Vagina (tissue), 2 donors: ENCODE results near the gene FAM32A.

Source experiments
- POLR2A ChIP-seq, 2 donors: fragments of 450-650 bp; IDR thresholded peaks; one replicate each; pipeline ENCODE4 v1.6.1; 2017; ENCODE audit warnings: antibody characterized with exemption in 2 of 2, mild to moderate bottlenecking in 2 of 2, moderate library complexity in 2 of 2
- POLR2AphosphoS5 ChIP-seq, 2 donors: sonication (generic); formaldehyde crosslinking; IDR thresholded peaks; one replicate each; pipeline ENCODE4 v1.9.0; 2017; ENCODE audit warnings: antibody characterized with exemption in 2 of 2, mild to moderate bottlenecking in 2 of 2, low read depth in 1 of 2; ENCODE audit not compliant: insufficient read depth in 1 of 2
- TF ChIP-seq, protein P1 (sequence below), 3 experiments: fragments of 450-650 bp in 2 of 3; fragments of 200-600 bp in 1 of 3; sonication (generic) in 1 of 3; IDR thresholded peaks; one replicate each; pipeline ENCODE4 v1.5.1; 2017 to 2019; ENCODE audit warnings: antibody characterized with exemption in 3 of 3, mild to moderate bottlenecking in 2 of 3, moderate library complexity in 2 of 3

DNA sequence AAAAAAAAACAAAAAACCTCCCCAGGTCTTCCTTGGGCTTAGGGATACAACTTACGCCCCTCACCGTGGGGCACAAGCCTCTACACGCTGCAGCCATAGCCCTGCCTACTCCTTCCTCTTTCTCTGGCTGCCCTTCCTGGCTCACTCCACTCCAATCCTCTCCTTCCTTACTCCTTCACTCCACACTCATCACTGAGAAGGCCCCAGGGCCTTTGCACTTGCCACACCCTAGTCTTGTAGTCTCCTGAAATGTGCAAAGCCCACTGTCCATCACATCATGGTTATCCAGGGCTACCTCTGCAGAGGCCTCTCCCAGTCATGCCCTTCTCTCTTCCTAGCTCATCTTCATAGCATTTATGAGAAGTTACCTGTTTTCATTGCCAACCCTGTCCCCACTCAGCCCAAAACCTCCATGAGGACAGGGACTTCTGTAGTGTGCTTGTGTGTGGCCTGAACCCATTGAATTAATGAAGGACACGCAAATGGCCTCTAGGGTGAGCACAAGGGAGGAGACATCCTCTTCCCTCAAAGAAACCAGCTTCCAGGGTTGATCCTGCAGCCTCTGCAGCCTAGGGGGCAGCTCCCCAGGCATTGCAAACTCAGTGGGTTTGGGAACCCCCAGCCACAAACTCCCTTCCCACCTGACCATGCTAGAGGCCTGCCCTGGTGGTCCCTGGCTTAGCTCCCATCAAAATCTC, 49.6 kb upstream of the FAM32A start:
- TF ChIP-seq POLR2AphosphoS5 (IDR thresholded peaks at IDR 0.05; ENCODE audit: insufficient read depth in 1 of 2, low read depth in 1 of 2) (no peak), POLR2A (IDR thresholded peaks at IDR 0.05) (no peak)
- TF ChIP-seq, protein P1, sequence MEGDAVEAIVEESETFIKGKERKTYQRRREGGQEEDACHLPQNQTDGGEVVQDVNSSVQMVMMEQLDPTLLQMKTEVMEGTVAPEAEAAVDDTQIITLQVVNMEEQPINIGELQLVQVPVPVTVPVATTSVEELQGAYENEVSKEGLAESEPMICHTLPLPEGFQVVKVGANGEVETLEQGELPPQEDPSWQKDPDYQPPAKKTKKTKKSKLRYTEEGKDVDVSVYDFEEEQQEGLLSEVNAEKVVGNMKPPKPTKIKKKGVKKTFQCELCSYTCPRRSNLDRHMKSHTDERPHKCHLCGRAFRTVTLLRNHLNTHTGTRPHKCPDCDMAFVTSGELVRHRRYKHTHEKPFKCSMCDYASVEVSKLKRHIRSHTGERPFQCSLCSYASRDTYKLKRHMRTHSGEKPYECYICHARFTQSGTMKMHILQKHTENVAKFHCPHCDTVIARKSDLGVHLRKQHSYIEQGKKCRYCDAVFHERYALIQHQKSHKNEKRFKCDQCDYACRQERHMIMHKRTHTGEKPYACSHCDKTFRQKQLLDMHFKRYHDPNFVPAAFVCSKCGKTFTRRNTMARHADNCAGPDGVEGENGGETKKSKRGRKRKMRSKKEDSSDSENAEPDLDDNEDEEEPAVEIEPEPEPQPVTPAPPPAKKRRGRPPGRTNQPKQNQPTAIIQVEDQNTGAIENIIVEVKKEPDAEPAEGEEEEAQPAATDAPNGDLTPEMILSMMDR (IDR thresholded peaks at IDR 0.05), result no peak
